Measurements from ENCODE around the gene TMEM100.

DNA sequence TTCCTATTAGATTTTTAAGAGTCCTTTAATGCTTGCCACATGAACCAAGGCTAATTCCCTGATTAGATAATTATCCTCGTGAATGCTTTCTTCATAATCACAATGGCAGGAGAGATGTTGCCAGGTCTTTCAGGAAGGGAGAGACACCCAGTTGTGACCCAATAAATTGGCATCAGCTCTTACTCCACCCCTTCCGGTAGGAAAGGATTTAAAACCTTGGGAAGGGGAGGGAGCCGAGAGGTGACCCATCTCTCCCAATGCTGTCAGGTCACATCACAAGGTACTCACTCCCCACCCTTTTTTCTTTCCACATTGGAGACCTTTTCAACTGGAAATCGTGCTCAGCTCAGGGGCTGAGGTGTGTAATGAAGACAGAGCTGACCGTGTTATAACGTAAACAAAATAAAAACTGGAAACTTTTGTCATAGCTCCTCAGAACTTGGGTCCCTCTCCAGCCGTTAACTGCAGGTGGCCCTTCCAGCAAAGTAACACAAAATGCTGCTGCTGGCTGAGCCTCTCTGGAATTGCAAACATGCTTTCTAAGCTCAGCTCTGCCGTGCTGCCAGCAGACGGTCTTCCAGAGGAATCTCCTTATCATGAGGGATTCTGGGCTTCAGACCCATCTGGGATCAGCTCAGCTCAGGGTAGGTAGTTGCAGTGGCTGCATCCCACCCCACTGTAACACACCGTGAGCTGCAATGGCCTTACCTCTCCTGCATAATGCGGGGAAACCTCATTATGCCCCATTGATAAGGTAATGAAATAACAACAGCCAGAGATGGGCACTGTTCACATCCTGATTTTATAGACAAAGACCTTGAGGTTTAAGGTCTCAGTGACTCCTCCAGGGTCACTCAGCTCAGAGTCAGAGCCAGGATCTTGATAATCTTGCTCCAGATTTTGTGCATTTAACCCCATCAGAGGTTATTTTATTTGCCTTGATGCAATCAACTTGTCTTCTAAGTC lies 15.6 kb downstream of the TMEM100 start:
- TF ChIP-seq CTCF (IDR thresholded peaks at IDR 0.05; ENCODE audit: control extremely low read depth in 1 of 3, insufficient read depth in 1 of 3, low read depth in 1 of 3, low read length in 3 of 3) (no peak), POLR2A (IDR thresholded peaks at IDR 0.05; ENCODE audit: control extremely low read depth in 1 of 2, low read depth in 2 of 2, low read length in 2 of 2) (no peak), SIRT6 (IDR thresholded peaks at IDR 0.05; ENCODE audit: low read length) (no peak), EZH2 (IDR thresholded peaks at IDR 0.05; ENCODE audit: low read depth, low read length, severe bottlenecking) (no peak), JUN (IDR thresholded peaks at IDR 0.05; ENCODE audit: low read depth, low read length) (no peak), HDAC6 (IDR thresholded peaks at IDR 0.05; ENCODE audit: low read depth, low read length) (no peak), POLR2AphosphoS5 (IDR thresholded peaks at IDR 0.05; ENCODE audit: low read depth, low read length) (no peak), TAF1 (IDR thresholded peaks at IDR 0.05; ENCODE audit: low read depth, low read length) (no peak)

All from H1 (cell line).